ENCODE data around the gene C19orf53. TPM values are rescaled to one million over a fixed set of nuclear protein-coding genes. Genes with fewer than 3 reads are reported as not detected.

C19orf53 gene
- total RNA-seq, 4 donors from 2014 or later, result 90.1 to 133 (median 113) TPM

GRCh38 chr19:13814550-13814949, 40.3 kb downstream of the C19orf53 start:
- no peak for TF ChIP-seq CTCF (IDR thresholded peaks at IDR 0.05; ENCODE audit: low read depth)

GRCh38 chr19:13817018-13817614, 42.9 kb downstream of the C19orf53 start:
- no peak for TF ChIP-seq CTCF (IDR thresholded peaks at IDR 0.05; ENCODE audit: low read depth)

- no peak for TF ChIP-seq CTCF (IDR thresholded peaks at IDR 0.05; ENCODE audit: low read depth)
Measured at GRCh38 chr19:13817615-13818371, 43.5 kb downstream of the C19orf53 start.

- no peak for TF ChIP-seq CTCF (IDR thresholded peaks at IDR 0.05; ENCODE audit: low read depth)
Measured at GRCh38 chr19:13819238-13819637, 45.0 kb downstream of the C19orf53 start.

GRCh38 chr19:13821292-13821691, 47.0 kb downstream of the C19orf53 start:
- no peak for TF ChIP-seq CTCF (IDR thresholded peaks at IDR 0.05; ENCODE audit: low read depth)

- TF ChIP-seq CTCF (IDR thresholded peaks at IDR 0.05; ENCODE audit: low read depth), result no peak
Measured at GRCh38 chr19:13823256-13823655, 49.0 kb downstream of the C19orf53 start.

- no peak for TF ChIP-seq CTCF (IDR thresholded peaks at IDR 0.05; ENCODE audit: low read depth)
Measured at GRCh38 chr19:13823901-13824300, 49.6 kb downstream of the C19orf53 start.

Data from subcutaneous adipose tissue (tissue), 4 donors.